Spleen (tissue), 7 donors: ENCODE data around the gene CNDP2.

Experiments
- CTCF ChIP-seq, 11 experiments: fragments of 200-600 bp in 7 of 11; fragments of 450-650 bp in 4 of 11; sonication (generic) in 4 of 11; IDR thresholded peaks in 8 of 11; conservative IDR thresholded peaks in 3 of 11; 1 replicate in 7 of 11; 2 replicates in 4 of 11; pipeline versions ENCODE4 v1.4.0 to v1.8.0; 2016 to 2021; ENCODE audit warnings: antibody characterized with exemption in 11 of 11, inconsistent platforms in 4 of 11, mild to moderate bottlenecking in 1 of 11
- POLR2A ChIP-seq, 3 donors: fragments of 450-650 bp; IDR thresholded peaks; one replicate each; pipeline ENCODE4 v1.5.1; 2017; ENCODE audit warnings: antibody characterized with exemption in 3 of 3, mild to moderate bottlenecking in 1 of 3
- donor health status: DM: no; HTN: no; CAD: no; lungs with moderate emphysema.
- donor health status: DM: no; HTN: no; CAD: no.
- donor health status: DM: no; HTN: no; CAD: no.

DNA sequence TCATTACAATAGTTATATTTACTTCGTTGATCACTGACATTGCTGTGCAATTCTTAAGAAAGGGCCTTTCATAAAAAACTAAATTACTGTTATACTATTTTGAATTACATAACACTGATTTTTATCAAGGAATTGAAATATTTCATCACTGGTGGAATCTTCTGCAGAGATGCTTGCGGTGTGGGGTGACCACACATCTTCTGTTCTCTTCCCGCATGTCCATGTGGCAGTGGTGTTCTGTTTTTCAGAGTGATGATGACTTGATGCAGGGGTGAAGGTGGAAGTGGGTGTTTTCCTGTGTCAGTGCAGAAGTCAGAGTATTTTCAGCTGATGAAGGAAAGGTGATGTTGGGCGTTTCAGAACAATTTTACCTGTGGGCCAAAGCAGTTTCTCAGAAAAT is 7.0 kb downstream of the CNDP2 start:
- no peak for TF ChIP-seq POLR2A (IDR thresholded peaks at IDR 0.05)
- TF ChIP-seq CTCF (IDR thresholded peaks at IDR 0.05 in 8 of 11, conservative IDR thresholded peaks at IDR 0.05 in 3 of 11), result no peak
